ENCODE measurements around the gene KRTAP10-6. TPM values are rescaled to one million over a fixed set of nuclear protein-coding genes. Genes with fewer than 3 reads are reported as not detected.

Gene KRTAP10-6
- total RNA-seq, 4 donors from 2014 or later, result not detected

DNA sequence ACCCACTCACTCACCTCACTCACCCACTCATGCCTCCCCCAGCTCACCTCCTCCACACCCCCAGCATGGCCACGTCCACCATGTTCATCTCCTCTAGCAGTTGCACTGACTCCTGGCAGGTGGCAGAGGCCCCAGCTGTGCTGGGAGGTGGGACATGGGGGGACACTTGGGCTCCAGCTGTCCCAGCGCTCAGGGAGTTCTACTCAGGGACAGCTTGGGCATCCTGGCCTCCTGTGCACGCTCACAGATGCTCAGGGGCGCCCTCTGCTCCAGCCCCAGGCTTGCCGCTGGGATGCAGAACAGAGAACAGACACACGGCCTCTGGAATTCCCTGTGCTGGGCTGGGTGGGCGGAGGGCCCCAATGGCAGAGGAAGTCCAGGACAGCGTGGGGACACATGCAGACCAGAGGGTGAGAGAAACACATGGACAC lies 24.8 kb upstream of the KRTAP10-6 start:
- peaks cover 0 to 46% (median 0%) of the 10 kb centered on the region in 4 donors for H3K27me3 ChIP-seq
- no peaks in the 10 kb centered on the region for H3K36me3 ChIP-seq
- no peaks in the 10 kb centered on the region for H3K4me1 ChIP-seq
- no peak overlapping the region for H3K27ac ChIP-seq (replicated peaks in 1 of 4)
- WGBS, result 73% methylated on average over 3 of the region's 8 CpGs
- intact Hi-C loops (cut with DNase I), result no loop called here
- DNase-seq (ENCODE audit: extremely low spot score), result peak; percentile 62
- peaks cover 0 to 13% (median 0%) of the 10 kb centered on the region in 4 donors for H3K9me3 ChIP-seq
- TF ChIP-seq, protein P1, sequence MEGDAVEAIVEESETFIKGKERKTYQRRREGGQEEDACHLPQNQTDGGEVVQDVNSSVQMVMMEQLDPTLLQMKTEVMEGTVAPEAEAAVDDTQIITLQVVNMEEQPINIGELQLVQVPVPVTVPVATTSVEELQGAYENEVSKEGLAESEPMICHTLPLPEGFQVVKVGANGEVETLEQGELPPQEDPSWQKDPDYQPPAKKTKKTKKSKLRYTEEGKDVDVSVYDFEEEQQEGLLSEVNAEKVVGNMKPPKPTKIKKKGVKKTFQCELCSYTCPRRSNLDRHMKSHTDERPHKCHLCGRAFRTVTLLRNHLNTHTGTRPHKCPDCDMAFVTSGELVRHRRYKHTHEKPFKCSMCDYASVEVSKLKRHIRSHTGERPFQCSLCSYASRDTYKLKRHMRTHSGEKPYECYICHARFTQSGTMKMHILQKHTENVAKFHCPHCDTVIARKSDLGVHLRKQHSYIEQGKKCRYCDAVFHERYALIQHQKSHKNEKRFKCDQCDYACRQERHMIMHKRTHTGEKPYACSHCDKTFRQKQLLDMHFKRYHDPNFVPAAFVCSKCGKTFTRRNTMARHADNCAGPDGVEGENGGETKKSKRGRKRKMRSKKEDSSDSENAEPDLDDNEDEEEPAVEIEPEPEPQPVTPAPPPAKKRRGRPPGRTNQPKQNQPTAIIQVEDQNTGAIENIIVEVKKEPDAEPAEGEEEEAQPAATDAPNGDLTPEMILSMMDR (IDR thresholded peaks at IDR 0.05), result no peak
- no peak for TF ChIP-seq POLR2A (IDR thresholded peaks at IDR 0.05; ENCODE audit: low read depth)
- no peak for TF ChIP-seq EP300 (IDR thresholded peaks at IDR 0.05)
- TF ChIP-seq POLR2AphosphoS5 (IDR thresholded peaks at IDR 0.05), result no peak
- H3K4me3 ChIP-seq, result no peak overlapping the region

DNA sequence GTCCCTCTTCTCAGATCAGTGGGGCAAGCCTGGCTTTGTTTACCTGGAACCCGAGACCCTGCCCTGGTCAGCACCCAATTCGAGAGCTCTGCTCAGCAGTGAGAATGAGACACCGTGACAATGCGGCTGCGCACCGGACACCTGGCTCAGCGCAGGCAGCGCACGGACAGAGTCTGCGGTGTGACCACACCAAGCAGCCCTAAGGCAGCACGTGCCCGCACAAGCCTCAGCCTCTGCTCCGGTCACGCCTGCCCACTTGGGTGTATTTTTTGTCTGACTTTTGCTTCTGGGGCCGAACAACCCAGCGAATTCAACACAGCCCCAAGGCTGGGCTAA lies 24.3 kb upstream of the KRTAP10-6 start:
- no peak for TF ChIP-seq EP300 (IDR thresholded peaks at IDR 0.05)
- TF ChIP-seq POLR2AphosphoS5 (IDR thresholded peaks at IDR 0.05), result no peak
- no peak for TF ChIP-seq POLR2A (IDR thresholded peaks at IDR 0.05; ENCODE audit: low read depth)
- TF ChIP-seq, protein P1 (IDR thresholded peaks at IDR 0.05), result no peak
- H3K4me3 ChIP-seq, result no peak overlapping the region
- peaks cover 0 to 18% (median 4%) of the 10 kb centered on the region in 4 donors for H3K9me3 ChIP-seq
- no peak overlapping the region for H3K27ac ChIP-seq (replicated peaks in 1 of 4)
- H3K36me3 ChIP-seq, result no peaks in the 10 kb centered on the region
- WGBS, result 70% methylated on average over 14 of the region's 16 CpGs
- peak; percentile 57 for DNase-seq (ENCODE audit: extremely low spot score)
- H3K27me3 ChIP-seq, result peaks cover 0 to 50% (median 0%) of the 10 kb centered on the region in 4 donors
- no peaks in the 10 kb centered on the region for H3K4me1 ChIP-seq
- intact Hi-C loops (cut with DNase I), result no loop called here

DNA sequence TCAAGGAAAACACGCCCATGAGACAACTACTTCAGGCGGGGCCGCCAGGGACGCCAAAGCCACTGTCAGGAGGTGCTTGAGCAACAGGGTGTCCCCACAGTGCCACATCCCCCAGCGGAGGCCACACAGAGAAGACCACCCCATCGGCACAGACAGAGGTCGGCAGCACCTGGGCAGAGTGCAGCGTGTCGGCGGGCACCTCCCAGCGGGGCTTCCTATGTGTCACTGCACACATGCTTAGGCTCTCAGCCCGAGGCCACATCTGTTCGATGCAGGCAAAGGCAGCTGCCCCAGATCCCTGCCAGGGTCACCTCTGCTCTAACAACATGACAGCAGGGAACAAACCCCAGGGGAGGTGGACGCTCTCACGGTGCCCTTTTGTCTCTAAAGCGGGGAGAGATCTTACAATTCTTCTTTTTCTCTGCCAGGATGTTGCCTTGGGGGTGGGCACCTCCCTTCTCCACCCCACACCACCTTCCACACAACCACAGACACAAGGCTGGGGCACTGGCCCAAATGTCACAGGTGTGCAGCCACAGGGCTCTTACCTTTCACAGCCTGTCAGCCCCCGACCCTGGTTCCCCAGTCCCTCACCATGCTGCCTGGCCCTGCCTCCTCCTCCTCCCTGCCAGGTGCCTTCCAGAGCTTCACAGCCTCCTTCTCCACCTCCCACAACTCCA lies 23.7 kb upstream of the KRTAP10-6 start:
- no peaks in the 10 kb centered on the region for H3K4me1 ChIP-seq
- peak; percentile 85 for DNase-seq (ENCODE audit: extremely low spot score)
- H3K27ac ChIP-seq (replicated peaks in 1 of 4), result no peak overlapping the region
- TF ChIP-seq POLR2A (IDR thresholded peaks at IDR 0.05; ENCODE audit: low read depth) (no peak), POLR2AphosphoS5 (IDR thresholded peaks at IDR 0.05) (no peak), EP300 (IDR thresholded peaks at IDR 0.05) (no peak)
- TF ChIP-seq, protein P1 (IDR thresholded peaks at IDR 0.05), result no peak
- peaks cover 0 to 23% (median 9%) of the 10 kb centered on the region in 4 donors for H3K9me3 ChIP-seq
- 52% methylated on average over 7 of the region's 17 CpGs for WGBS
- intact Hi-C loops (cut with DNase I), result no loop called here
- no peaks in the 10 kb centered on the region for H3K36me3 ChIP-seq
- H3K4me3 ChIP-seq, result no peak overlapping the region
- H3K27me3 ChIP-seq, result peaks cover 0 to 50% (median 0%) of the 10 kb centered on the region in 4 donors

DNA sequence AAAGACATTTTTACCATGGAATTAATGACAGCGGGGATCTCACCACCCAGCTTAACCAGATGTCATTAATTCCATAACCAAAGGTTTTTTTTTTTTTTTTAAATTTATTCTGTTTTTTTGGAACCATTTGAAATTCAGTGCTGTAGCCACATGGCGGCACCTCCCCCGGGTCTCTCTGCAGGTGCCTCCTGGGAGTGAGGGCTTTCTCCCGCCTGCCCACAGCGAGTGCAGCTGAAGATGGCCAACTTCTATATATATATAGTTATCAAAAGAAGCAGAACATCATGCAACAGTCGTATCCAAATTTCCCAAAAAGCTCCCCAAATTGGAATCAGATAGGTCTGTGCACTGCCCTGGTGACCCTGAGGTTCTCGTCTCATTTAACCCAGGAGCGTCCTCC lies 23.2 kb upstream of the KRTAP10-6 start:
- intact Hi-C loops (cut with DNase I), result no loop called here
- H3K4me3 ChIP-seq, result no peak overlapping the region
- H3K9me3 ChIP-seq, result peaks cover 0 to 29% (median 14%) of the 10 kb centered on the region in 4 donors
- H3K27ac ChIP-seq (replicated peaks in 1 of 4), result no peak overlapping the region
- no peaks in the 10 kb centered on the region for H3K4me1 ChIP-seq
- WGBS, result 80% methylated on average over 8 of the region's 8 CpGs
- TF ChIP-seq, protein P1 (IDR thresholded peaks at IDR 0.05), result no peak
- TF ChIP-seq POLR2AphosphoS5 (IDR thresholded peaks at IDR 0.05) (no peak), POLR2A (IDR thresholded peaks at IDR 0.05; ENCODE audit: low read depth) (no peak), EP300 (IDR thresholded peaks at IDR 0.05) (no peak)
- peaks cover 0 to 50% (median 0%) of the 10 kb centered on the region in 4 donors for H3K27me3 ChIP-seq
- H3K36me3 ChIP-seq, result no peaks in the 10 kb centered on the region
- DNase-seq (ENCODE audit: extremely low spot score), result no peak

All from esophagus muscularis mucosa (tissue), 4 donors.